B cell (primary cell): Measurements from ENCODE around the gene IL17RC.

Experiments
- CTCF ChIP-seq: fragments of 200-600 bp; IDR thresholded peaks from one replicate; pipeline ENCODE4 v1.8.0; 2022; ENCODE audit warnings: antibody characterized with exemption, mild to moderate bottlenecking
- EZH2 ChIP-seq: IDR thresholded peaks from 2 replicates; pipeline ENCODE4 v1.6.1; 2012; ENCODE audit warnings: borderline replicate concordance, low read depth, mild to moderate bottlenecking, moderate library complexity, low read length; ENCODE audit not compliant: insufficient read depth, poor library complexity, severe bottlenecking

GRCh38 chr3:9887480-9887879 lies 29.4 kb upstream of the IL17RC start:
- TF ChIP-seq CTCF: no peak
- no peak for TF ChIP-seq EZH2
